GM18499 (cell line): ENCODE data around the gene ELMOD1.

Experiments
- ATAC-seq: cut with Tn5 transposase; IDR thresholded peaks from one replicate; pipeline ENCODE4 v1.9.1; 2021; ENCODE audit warnings: moderate number of reproducible peaks; ENCODE audit not compliant: insufficient read depth, unreplicated experiment

The ELMOD1 gene

GRCh38 chr11:107625685-107625989, 34.7 kb downstream of the ELMOD1 start:
- ATAC-seq, result no peak

GRCh38 chr11:107631043-107631442, 40.1 kb downstream of the ELMOD1 start:
- no peak for ATAC-seq

DNA sequence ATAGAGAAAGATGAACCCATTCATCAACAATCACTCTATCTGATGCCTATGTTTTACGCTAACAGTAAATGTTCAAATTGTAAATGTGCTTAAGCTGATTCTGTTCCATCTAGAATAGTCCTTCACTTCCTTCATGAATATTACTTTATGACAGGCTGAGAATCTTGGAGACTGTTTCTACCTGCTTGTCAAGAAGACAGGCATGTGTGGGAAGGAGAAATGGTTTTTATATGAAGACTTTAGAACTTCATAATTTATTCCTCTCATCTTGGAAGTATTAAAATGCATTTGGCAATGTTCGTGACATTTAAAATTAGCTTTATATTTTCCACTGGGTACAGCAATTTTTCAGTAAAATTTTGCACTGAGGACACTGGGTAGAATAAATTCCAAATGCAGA, 41.0 kb downstream of the ELMOD1 start:
- no peak for ATAC-seq

GRCh38 chr11:107646783-107647182, 55.8 kb downstream of the ELMOD1 start:
- ATAC-seq, result no peak

- no peak for ATAC-seq
Measured at GRCh38 chr11:107648242-107648641, 57.3 kb downstream of the ELMOD1 start.

DNA sequence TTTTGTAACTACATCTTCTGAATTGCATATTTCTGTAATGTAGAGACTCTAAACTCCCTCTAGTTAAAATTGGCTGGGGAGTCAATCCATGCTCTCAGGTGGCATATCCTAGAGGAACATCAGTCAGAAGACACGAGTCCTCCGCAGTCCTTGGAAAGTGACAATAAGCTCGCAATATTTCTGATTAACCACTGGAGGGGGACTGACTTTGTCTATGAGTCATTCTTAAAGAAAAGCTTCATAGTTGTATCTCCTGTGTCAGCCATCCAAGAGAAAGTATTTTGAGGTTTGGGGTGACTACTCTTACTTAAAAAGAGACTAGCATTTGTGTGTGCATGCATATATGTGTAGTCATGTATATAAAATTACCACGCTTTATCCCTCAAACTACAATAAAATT, 60.7 kb downstream of the ELMOD1 start:
- no peak for ATAC-seq

DNA sequence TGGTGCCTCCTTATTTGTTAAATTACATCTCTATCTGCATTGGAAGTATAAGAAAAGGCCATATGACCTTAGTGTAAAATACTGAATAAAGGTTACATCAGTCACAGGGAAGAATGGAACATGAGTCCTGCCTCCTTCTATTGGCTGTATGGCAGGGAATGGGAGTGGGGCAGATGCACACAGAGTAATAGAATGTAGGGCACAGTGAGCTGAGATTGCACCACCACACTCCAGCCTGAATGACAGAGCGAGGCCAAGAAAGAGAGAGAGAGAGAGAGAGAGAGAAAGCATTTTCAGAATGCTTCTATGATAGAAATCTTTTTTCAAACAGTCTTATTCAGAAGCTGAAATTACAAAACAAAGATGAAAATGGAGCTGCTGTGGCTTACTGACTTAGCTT, 62.1 kb downstream of the ELMOD1 start:
- ATAC-seq, result no peak

- no peak for ATAC-seq
Measured at GRCh38 chr11:107655602-107656001, 64.7 kb downstream of the ELMOD1 start.

DNA sequence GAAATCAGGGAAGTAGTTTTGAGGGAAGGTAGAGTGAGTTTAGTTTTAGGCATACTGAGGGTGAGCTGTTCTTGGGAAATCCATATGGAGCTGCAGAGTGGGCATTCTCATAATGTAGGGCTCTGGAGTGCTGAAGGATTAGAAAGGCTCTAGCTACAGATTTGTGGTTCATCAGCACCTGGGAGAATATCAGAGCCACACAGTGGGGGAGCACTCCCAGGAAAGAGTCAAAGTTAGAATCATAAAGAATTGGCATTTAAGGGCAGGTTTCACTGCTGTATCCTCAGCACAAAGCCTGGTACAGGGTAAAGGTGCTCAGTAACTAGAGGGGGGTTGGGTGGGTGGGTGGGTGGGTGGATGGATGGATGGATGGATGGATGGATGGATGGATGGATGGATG, 68.4 kb downstream of the ELMOD1 start:
- ATAC-seq, result no peak

GRCh38 chr11:107660066-107660465, 69.1 kb downstream of the ELMOD1 start:
- no peak for ATAC-seq

DNA sequence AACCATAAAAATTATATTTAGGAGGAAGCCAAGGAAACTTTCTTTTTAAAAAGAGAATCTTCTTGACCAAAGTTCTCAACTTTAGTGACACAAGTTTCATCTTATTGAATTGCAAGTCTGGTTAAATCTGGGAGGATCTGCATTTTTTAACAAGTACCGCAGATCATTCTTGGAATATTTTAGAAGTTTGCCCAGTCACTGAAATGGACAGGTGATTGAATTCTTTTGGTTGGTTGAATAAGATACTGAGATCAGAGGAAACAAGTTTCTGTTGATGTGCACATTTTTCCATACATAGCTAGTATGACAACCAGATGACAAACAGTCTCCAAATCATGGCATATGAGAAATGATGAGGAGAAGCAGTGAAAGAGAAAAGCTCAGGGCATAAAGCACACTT, 70.7 kb downstream of the ELMOD1 start:
- ATAC-seq, result no peak

DNA sequence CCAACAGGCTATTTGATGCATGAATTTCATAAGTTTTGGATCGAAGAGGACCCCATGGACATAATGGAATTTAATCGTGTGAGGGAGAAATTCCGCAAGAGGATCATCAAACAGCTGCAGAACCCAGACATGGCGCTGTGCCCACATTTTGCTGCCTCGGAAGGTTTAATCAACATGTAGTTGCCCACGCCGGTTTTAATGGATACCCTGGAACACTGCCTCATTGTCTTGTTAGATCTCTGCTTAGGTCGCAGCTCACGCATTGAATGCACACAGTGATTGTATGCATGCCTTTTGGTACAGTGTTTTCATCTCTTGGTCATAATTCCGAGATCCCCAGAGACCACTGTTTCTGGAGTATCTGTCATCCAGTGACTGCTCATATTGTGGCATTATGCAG, 74.1 kb downstream of the ELMOD1 start:
- no peak for ATAC-seq

DNA sequence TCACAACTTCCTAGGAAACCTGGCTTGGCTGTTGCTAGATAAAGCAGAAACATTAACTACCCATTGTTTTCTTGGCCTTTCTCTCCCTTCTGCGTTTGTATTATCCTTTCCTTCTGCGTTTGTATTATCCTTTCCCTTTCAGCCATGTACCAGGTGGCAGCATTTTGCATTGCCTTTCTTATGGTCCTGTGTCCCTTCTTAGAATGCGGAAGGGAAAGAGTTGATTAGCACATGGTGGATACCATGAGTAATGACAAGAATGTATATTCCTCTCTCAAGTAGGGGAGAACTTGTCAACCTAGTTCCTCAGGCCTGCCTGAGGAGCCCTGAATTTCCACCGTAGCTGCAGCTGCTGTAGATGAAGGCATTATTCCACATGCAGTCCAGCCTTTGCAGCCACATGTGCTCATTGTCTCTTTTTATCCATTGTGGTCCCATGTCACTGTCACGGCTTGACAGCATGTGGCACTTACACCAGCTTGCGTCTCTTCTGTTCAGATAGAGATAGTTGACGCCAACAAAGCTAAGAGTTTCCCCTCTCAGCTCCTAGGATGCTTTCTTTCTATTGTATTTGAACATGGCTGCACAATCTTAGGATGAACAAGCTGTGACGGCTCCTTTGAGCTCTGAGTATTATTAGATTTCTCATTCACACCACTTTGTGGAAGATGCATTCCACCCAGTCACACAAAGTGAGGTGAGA, 76.1 kb downstream of the ELMOD1 start:
- ATAC-seq, result no peak

DNA sequence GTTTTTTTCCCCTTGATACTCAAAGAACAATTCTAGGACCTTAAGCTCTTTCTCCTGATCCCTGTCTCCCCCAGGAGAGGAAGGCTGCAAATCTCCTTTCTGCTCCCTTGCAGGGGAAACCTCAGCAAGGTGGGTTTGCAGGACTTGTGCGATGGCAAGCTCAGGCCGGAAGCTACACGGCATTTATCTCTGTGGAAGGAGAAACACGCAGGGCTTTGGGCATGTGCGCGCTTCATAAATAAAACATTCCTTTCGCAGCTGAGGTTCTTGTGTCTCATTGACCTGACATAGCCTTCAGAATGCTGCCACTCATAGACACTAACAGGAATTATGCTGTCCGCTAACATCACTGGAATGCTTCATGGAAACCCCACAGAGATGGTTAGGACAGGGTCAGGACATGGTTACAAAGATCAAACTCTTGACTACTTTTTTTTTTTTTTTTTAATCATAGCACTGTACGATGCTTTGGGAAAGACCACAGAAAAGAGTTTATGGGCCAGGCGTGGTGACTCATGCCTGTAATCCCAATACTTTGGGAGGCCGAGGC, 78.3 kb downstream of the ELMOD1 start:
- ATAC-seq, result no peak

DNA sequence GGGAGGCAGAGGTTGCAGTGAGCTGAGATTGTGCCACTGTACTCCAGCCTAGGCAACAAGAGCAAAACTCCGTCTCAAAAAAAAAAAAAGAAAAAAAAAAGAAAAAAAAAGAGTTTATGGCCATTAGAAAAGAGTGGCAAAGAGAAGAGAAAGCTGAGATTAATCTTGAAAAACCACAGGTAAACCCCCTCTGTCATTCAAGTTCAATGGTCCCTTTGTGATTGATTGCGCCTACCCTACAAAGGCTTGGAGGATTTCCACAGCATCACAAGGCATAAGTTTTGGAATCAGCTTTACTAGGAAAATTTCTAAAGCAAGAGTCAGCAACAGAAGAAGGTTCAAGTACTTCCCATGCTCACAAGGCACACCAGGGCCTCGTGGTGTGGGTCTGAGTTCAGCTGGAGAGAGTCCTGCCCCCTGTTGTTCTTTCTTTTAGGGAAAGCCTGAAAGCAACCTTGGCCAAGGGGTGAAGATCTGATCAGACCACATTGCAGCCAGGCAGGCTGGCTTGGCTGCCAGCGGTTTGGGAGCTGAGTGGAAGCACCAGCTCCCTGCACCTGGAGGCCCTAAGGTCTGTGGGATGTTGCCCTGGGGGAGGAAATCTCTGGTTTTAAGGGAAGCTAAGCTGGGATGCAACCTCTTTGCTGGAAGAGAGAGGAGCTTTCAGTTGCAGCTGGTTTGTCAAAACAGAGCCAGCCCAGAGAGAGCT, 79.1 kb downstream of the ELMOD1 start:
- ATAC-seq, result no peak

DNA sequence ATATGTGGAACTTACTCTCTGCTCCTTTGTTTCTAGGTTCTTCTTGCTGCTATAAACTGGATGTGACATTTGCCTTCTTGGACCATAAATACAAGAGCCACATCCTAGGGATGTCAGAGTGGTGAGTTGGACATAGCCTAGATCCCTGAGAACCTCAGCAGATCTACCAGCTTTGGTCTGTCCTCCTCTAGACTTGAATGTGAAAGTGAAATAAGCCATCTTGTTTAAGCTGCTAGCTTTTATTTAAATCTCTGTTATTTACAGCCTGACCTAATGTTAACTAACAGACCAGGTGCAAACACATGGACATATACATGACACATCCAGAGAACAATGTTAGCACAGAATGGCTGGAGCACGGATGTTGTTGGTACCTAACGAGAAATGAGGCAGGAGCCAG, 85.0 kb downstream of the ELMOD1 start:
- no peak for ATAC-seq

DNA sequence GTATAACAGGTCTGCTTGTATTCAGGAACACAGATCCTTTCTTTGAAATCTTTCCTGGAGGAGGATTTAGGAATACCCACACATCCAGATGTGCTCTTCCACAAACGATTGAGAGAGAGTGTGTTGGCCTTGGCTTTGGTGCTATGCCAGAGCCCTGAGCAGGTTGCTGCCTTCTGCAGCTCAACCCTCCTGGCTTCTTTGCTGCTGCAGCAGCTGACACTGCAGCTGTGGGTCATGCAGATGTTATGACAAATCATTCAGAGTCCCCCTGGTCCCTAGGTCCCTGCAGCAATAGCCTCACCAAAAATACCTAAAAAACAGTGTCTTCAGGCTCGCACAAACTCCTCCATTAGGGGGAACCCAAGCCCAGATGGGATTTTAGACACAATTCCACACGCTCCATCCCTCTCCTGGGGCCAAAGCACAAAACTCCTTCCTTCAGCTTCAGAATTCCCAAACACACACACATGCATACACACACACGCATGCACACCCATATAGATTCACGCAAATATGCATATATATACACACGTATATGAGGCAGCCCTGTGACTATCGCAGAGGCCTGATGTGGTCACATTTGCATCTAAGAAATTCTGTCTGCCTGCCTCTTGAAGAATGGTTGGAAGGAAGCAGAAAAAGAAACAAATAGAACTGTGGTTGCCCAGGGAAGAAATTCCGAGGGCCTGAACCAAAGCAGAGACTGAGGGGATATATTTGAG, 85.5 kb downstream of the ELMOD1 start:
- ATAC-seq, result no peak

GRCh38 chr11:107677924-107678631, 87.1 kb downstream of the ELMOD1 start:
- no peak for ATAC-seq

DNA sequence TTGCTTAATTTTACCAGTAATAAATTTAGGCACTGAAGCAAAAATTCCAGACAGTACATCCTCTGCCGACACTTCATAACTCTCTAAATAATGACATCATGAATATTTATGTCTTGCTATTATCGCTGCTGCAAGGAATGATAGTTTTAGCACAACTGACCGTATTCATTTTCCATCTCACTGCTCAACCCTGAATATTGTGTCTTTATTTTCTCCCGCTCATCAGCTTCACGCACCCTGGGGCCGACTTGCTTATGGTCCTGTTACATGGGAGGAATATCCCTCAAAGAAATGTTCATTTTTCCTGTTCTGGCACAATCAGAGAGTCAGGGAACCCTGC, 87.7 kb downstream of the ELMOD1 start:
- no peak for ATAC-seq

DNA sequence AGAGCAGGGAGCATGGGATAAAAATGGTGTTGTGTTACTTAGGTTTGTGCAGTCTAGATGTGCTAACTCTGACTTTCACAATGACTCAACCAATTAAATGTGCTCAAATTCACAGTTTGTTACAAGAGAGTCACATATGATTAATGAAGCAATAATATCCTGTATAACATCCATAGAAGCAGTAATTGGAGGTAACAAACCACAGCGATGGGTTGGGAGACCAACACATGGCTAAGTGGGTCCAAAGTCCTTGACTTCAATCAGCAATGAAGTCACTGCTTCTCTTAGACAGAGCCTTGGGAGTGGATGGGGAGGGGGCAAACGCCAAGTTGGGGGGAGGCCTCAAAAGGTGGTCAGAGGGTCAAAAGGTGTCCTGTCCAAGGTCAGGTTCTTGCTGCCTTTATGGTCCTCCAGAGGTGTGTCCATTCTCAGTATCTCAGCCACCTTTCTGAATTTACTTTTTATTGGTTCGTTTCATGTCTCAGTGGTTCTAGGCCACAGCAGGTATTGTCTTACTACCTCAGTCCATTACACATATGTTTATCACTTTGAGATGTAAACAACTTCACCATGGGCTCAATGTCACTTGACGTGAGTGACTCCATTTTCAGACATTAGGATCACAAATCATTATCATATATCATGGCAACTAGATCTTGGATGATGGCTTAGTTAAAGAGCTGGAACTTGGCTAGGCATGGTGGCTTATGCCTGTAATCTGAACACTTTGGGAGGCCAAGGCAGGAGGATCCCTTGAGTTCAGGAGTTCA, 88.5 kb downstream of the ELMOD1 start:
- no peak for ATAC-seq
